GM21526 (cell line): ENCODE results near the gene EFNA5.

Source experiments
- ATAC-seq: cut with Tn5 transposase; IDR thresholded peaks from one replicate; pipeline ENCODE4 v1.9.1; 2021; ENCODE audit warnings: moderate library complexity; ENCODE audit not compliant: unreplicated experiment, low FRiP score

The EFNA5 gene

GRCh38 chr5:107531308-107531707, 139.4 kb downstream of the EFNA5 start:
- ATAC-seq: no peak

GRCh38 chr5:107529618-107530017, 141.1 kb downstream of the EFNA5 start:
- ATAC-seq: no peak

- ATAC-seq: no peak
Observed at GRCh38 chr5:107526270-107526937, 144.3 kb downstream of the EFNA5 start.

GRCh38 chr5:107524111-107524510, 146.6 kb downstream of the EFNA5 start:
- ATAC-seq: no peak

- ATAC-seq: no peak
Observed at GRCh38 chr5:107523029-107523680, 147.6 kb downstream of the EFNA5 start.

- no peak for ATAC-seq
Observed at GRCh38 chr5:107522456-107522855, 148.3 kb downstream of the EFNA5 start.

GRCh38 chr5:107519900-107520354, 150.8 kb downstream of the EFNA5 start:
- no peak for ATAC-seq

GRCh38 chr5:107518616-107519015, 152.1 kb downstream of the EFNA5 start:
- ATAC-seq: no peak

- no peak for ATAC-seq
Observed at GRCh38 chr5:107518190-107518589, 152.5 kb downstream of the EFNA5 start.

GRCh38 chr5:107517185-107518033, 153.3 kb downstream of the EFNA5 start:
- ATAC-seq: peak; percentile 82

GRCh38 chr5:107516452-107517184, 154.1 kb downstream of the EFNA5 start:
- peak; percentile 37 for ATAC-seq

GRCh38 chr5:107515521-107516080, 155.1 kb downstream of the EFNA5 start:
- ATAC-seq: no peak

GRCh38 chr5:107514305-107514704, 156.4 kb downstream of the EFNA5 start:
- no peak for ATAC-seq

GRCh38 chr5:107513337-107514085, 157.2 kb downstream of the EFNA5 start:
- ATAC-seq: peak; percentile 45

- peak; percentile 36 for ATAC-seq
Observed at GRCh38 chr5:107512029-107512428, 158.7 kb downstream of the EFNA5 start.

GRCh38 chr5:107510125-107510524, 160.6 kb downstream of the EFNA5 start:
- no peak for ATAC-seq

- no peak for ATAC-seq
Observed at GRCh38 chr5:107508097-107508496, 162.6 kb downstream of the EFNA5 start.

GRCh38 chr5:107505763-107506534, 164.8 kb downstream of the EFNA5 start:
- ATAC-seq: no peak

GRCh38 chr5:107504424-107504823, 166.3 kb downstream of the EFNA5 start:
- no peak for ATAC-seq
